Nephron (organoid): ENCODE data around the gene CTCFL.
"Not testable (repeated sequence)": the region's sequence is repeated elsewhere in the genome, so short reads cannot be mapped to it uniquely, and the experiment has no call there.

ENCODE experiments used
- H3K27ac Mint-ChIP-seq, 3 experiments: 2 replicates each; pipeline ENCODE4 v1.8.0; 2020; ENCODE audit warnings: mixed read lengths in 3 of 3, mild to moderate bottlenecking in 2 of 3, moderate library complexity in 1 of 3
- H3K27me3 Mint-ChIP-seq: 2 replicates; pipeline ENCODE4 v1.8.0; 2021; ENCODE audit warnings: low read depth, mild to moderate bottlenecking, moderate library complexity, mixed read lengths
- H3K36me3 Mint-ChIP-seq: 2 replicates; pipeline ENCODE4 v1.8.0; 2020; ENCODE audit warnings: low read depth, mixed read lengths
- H3K4me1 Mint-ChIP-seq: 2 replicates; pipeline ENCODE4 v1.8.0; 2020; ENCODE audit warnings: mixed read lengths
- H3K4me3 Mint-ChIP-seq, 3 experiments: 2 replicates each; pipeline ENCODE4 v1.8.0; 2020; ENCODE audit warnings: mild to moderate bottlenecking in 3 of 3, mixed read lengths in 3 of 3, moderate library complexity in 2 of 3
- H3K9me3 Mint-ChIP-seq: 2 replicates; pipeline ENCODE4 v1.8.0; 2020; ENCODE audit warnings: mixed read lengths
- CTCF ChIP-seq, 3 experiments: fragments of 200-600 bp; sonication (generic); IDR thresholded peaks; one replicate each; pipeline ENCODE4 v1.5.0; 2021; ENCODE audit warnings: antibody characterized with exemption in 3 of 3; ENCODE audit not compliant: unreplicated experiment in 3 of 3

The CTCFL gene

GRCh38 chr20:57491373-57491772, 33.6 kb downstream of the CTCFL start:
- H3K27me3 Mint-ChIP-seq, result peaks cover 17% of the 10 kb centered on the region
- no peaks in the 10 kb centered on the region for H3K36me3 Mint-ChIP-seq
- TF ChIP-seq CTCF (IDR thresholded peaks at IDR 0.05; ENCODE audit: unreplicated experiment in 3 of 3), result no peak
- no peak overlapping the region for H3K4me3 Mint-ChIP-seq
- peaks cover 12% of the 10 kb centered on the region for H3K4me1 Mint-ChIP-seq
- no peaks in the 10 kb centered on the region for H3K9me3 Mint-ChIP-seq
- H3K27ac Mint-ChIP-seq, result no peak overlapping the region

DNA sequence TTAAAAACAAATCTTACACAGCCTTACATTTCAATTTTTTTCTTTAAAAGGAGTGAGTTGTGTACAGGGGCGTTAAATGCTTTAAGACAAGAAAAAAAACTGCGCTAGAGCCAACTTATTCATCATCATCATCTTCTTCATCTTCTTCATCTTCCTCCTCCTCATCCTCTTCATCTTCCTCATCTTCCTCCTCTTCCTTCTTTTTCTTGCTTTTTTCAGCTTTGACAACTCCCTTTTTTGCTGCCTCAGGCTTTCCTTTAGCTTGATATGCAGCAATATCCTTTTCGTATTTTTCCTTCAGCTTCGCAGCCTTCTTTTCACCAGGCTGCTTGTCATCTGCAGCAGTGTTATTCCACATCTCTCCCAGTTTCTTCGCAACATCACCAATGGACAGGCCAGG, 36.7 kb downstream of the CTCFL start:
- H3K27me3 Mint-ChIP-seq, H3K4me1 Mint-ChIP-seq, H3K9me3 Mint-ChIP-seq, H3K4me3 Mint-ChIP-seq, H3K27ac Mint-ChIP-seq, H3K36me3 Mint-ChIP-seq: not testable (repeated sequence)

GRCh38 chr20:57485770-57486169, 39.2 kb downstream of the CTCFL start:
- peaks cover 5% of the 10 kb centered on the region for H3K27me3 Mint-ChIP-seq
- TF ChIP-seq CTCF (IDR thresholded peaks at IDR 0.05; ENCODE audit: unreplicated experiment in 3 of 3), result no peak
- no peaks in the 10 kb centered on the region for H3K36me3 Mint-ChIP-seq
- no peak overlapping the region for H3K27ac Mint-ChIP-seq
- H3K9me3 Mint-ChIP-seq, result no peaks in the 10 kb centered on the region
- H3K4me3 Mint-ChIP-seq, result no peak overlapping the region
- no peaks in the 10 kb centered on the region for H3K4me1 Mint-ChIP-seq

GRCh38 chr20:57484772-57485171, 40.2 kb downstream of the CTCFL start:
- Mint-ChIP-seq H3K27me3 (peaks cover 6% of the 10 kb centered on the region), H3K9me3 (no peaks in the 10 kb centered on the region), H3K4me3 (no peak overlapping the region), H3K27ac (no peak overlapping the region), H3K4me1 (no peaks in the 10 kb centered on the region), H3K36me3 (no peaks in the 10 kb centered on the region)
- no peak for TF ChIP-seq CTCF (IDR thresholded peaks at IDR 0.05; ENCODE audit: unreplicated experiment in 3 of 3)

- H3K4me3 Mint-ChIP-seq, result no peak overlapping the region
- peaks cover 6% of the 10 kb centered on the region for H3K27me3 Mint-ChIP-seq
- H3K36me3 Mint-ChIP-seq, result no peaks in the 10 kb centered on the region
- TF ChIP-seq CTCF (IDR thresholded peaks at IDR 0.05; ENCODE audit: unreplicated experiment in 3 of 3), result no peak
- H3K4me1 Mint-ChIP-seq, result no peaks in the 10 kb centered on the region
- no peaks in the 10 kb centered on the region for H3K9me3 Mint-ChIP-seq
- peak overlapping the region in 1 of 3 experiments; percentile 22 for H3K27ac Mint-ChIP-seq
Measured at GRCh38 chr20:57483287-57484050, 41.5 kb downstream of the CTCFL start.

GRCh38 chr20:57482796-57483195, 42.1 kb downstream of the CTCFL start:
- no peaks in the 10 kb centered on the region for H3K4me1 Mint-ChIP-seq
- H3K27me3 Mint-ChIP-seq, result peaks cover 8% of the 10 kb centered on the region
- no peak overlapping the region for H3K27ac Mint-ChIP-seq
- H3K4me3 Mint-ChIP-seq, result no peak overlapping the region
- TF ChIP-seq CTCF (IDR thresholded peaks at IDR 0.05; ENCODE audit: unreplicated experiment in 3 of 3), result no peak
- H3K9me3 Mint-ChIP-seq, result no peaks in the 10 kb centered on the region
- H3K36me3 Mint-ChIP-seq, result no peaks in the 10 kb centered on the region
